RWPE2 (cell line): ENCODE measurements around the gene CCDC92B.
"Not testable (repeated sequence)": the region's sequence is repeated elsewhere in the genome, so short reads cannot be mapped to it uniquely, and the experiment has no call there.

Source experiments
- ATAC-seq: fragments of 200-7000 bp; cut with Tn5 transposase; 3 replicates; pipeline ENCODE4 v1.9.1; 2021; ENCODE audit warnings: low read depth
- DNase-seq: peaks from one replicate; pipeline ENCODE4 v3.0.0-alpha.2; 2020; ENCODE audit warnings: low spot score
- H3K27ac ChIP-seq: fragments of 450-650 bp; 2 replicates; pipeline ENCODE4 v1.5.1; 2017; ENCODE audit warnings: mild to moderate bottlenecking; ENCODE audit not compliant: poor library complexity, severe bottlenecking
- H3K27me3 ChIP-seq: fragments of 250-450 bp; sonication (Bioruptor Pico); 2 replicates; pipeline ENCODE4 v1.5.1; 2021; ENCODE audit warnings: mild to moderate bottlenecking, moderate library complexity; ENCODE audit not compliant: insufficient read depth, poor library complexity, severe bottlenecking
- H3K36me3 ChIP-seq: fragments of 250-450 bp; sonication (Bioruptor Pico); 2 replicates; pipeline ENCODE4 v1.5.1; 2020; ENCODE audit warnings: low read depth, mild to moderate bottlenecking, moderate library complexity
- H3K4me1 ChIP-seq: fragments of 250-450 bp; sonication (Bioruptor Pico); 2 replicates; pipeline ENCODE4 v1.5.1; 2021; ENCODE audit warnings: mild to moderate bottlenecking, moderate library complexity; ENCODE audit not compliant: insufficient read depth, poor library complexity, severe bottlenecking
- H3K4me3 ChIP-seq: fragments of 250-450 bp; sonication (Bioruptor Pico); 2 replicates; pipeline ENCODE4 v1.5.1; 2021; ENCODE audit warnings: mild to moderate bottlenecking, moderate library complexity; ENCODE audit not compliant: severe bottlenecking
- H3K9me3 ChIP-seq: fragments of 250-450 bp; sonication (Bioruptor Pico); 2 replicates; pipeline ENCODE4 v1.5.1; 2021; ENCODE audit warnings: mild to moderate bottlenecking, moderate library complexity; ENCODE audit not compliant: severe bottlenecking
- TF ChIP-seq, protein P1 (sequence below): fragments of 450-650 bp; IDR thresholded peaks from one replicate; pipeline ENCODE4 v1.5.1; 2017; ENCODE audit warnings: mild to moderate bottlenecking, moderate library complexity; ENCODE audit not compliant: poor library complexity, severe bottlenecking

Gene CCDC92B

DNA sequence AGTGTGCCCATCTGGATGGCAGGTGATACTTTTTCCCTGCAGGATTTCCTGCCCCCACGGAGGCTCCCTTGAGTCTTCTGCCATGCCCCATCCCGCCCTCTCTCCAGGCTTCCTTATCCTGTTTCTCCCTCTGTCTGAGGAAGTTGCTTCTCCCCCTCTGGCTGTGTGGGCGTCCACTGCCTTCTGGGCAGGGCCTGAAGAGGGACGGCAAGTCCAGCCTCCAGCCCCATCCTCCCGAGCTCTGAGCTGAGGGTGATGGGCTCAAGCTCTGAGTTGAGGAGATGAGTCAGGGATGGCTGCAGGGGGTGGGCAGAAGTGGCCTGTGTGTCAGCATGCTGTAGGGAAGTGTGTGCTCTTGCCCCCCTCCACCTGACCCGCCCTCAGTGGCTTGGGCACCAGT is 32.6 kb upstream of the CCDC92B start:
- ATAC-seq (peak; percentile 52), DNase-seq (no peak)
- no peaks in the 10 kb centered on the region for H3K9me3 ChIP-seq
- TF ChIP-seq, protein P1, sequence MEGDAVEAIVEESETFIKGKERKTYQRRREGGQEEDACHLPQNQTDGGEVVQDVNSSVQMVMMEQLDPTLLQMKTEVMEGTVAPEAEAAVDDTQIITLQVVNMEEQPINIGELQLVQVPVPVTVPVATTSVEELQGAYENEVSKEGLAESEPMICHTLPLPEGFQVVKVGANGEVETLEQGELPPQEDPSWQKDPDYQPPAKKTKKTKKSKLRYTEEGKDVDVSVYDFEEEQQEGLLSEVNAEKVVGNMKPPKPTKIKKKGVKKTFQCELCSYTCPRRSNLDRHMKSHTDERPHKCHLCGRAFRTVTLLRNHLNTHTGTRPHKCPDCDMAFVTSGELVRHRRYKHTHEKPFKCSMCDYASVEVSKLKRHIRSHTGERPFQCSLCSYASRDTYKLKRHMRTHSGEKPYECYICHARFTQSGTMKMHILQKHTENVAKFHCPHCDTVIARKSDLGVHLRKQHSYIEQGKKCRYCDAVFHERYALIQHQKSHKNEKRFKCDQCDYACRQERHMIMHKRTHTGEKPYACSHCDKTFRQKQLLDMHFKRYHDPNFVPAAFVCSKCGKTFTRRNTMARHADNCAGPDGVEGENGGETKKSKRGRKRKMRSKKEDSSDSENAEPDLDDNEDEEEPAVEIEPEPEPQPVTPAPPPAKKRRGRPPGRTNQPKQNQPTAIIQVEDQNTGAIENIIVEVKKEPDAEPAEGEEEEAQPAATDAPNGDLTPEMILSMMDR: no peak
- H3K27ac ChIP-seq: no peak overlapping the region
- no peaks in the 10 kb centered on the region for H3K36me3 ChIP-seq
- H3K4me1 ChIP-seq: no peaks in the 10 kb centered on the region
- H3K27me3 ChIP-seq: peaks cover 4% of the 10 kb centered on the region
- H3K4me3 ChIP-seq: no peak overlapping the region

DNA sequence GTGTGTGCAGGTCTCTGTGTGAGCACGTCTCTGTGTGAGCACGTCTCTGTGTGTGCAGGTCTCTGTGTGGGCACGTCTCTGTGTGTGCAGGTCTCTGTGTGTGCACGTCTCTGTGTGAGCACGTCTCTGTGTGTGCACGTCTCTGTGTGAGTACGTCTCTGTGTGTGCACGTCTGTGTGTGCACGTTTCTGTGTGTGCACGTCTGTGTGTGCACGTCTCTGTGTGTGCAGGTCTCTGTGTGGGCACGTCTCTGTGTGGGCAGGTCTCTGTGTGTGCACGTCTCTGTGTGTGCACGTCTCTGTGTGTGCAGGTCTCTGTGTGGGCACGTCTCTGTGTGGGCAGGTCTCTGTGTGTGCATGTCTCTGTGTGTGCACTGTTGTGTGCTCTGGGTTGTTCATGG is 32.1 kb upstream of the CCDC92B start:
- not testable (repeated sequence) for DNase-seq, H3K9me3 ChIP-seq, H3K4me1 ChIP-seq, H3K36me3 ChIP-seq, H3K4me3 ChIP-seq, H3K27me3 ChIP-seq, ATAC-seq, H3K27ac ChIP-seq

- no peak for ATAC-seq
- peaks cover 10% of the 10 kb centered on the region for H3K27me3 ChIP-seq
- TF ChIP-seq, protein P1: no peak
- H3K9me3 ChIP-seq: no peaks in the 10 kb centered on the region
- no peaks in the 10 kb centered on the region for H3K4me1 ChIP-seq
- no peak overlapping the region for H3K27ac ChIP-seq
- H3K4me3 ChIP-seq: no peak overlapping the region
- DNase-seq: no peak
- no peaks in the 10 kb centered on the region for H3K36me3 ChIP-seq
Measured at GRCh38 chr17:2780931-2781454, 31.5 kb upstream of the CCDC92B start.

- TF ChIP-seq, protein P1: no peak
Measured at GRCh38 chr17:2780256-2780655, 30.8 kb upstream of the CCDC92B start.

DNA sequence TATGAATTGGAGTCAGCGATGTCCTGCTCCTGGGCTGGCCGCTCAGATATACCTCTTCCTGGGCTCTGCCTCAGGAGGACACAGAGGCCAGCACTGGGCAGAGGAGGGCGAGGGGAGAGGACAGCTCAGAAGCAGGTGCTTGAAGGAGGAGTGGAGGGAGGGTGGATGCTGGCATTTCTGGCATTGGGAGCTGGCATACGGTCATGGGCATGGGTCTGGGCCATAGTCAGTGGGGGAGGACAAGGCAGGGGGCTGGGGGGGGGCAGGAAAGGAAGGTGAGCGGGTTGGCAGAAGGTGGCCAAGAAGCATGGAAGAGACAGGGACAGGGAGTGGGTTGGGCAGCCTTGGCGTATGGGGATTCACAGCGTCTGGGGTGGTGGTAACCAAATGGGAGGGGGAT is 30.1 kb upstream of the CCDC92B start:
- Histone ChIP-seq H3K9me3 (no peaks in the 10 kb centered on the region), H3K27ac (no peak overlapping the region), H3K4me3 (no peak overlapping the region), H3K27me3 (peaks cover 19% of the 10 kb centered on the region), H3K4me1 (no peaks in the 10 kb centered on the region), H3K36me3 (no peaks in the 10 kb centered on the region)
- no peak for ATAC-seq
- TF ChIP-seq, protein P1: no peak
- no peak for DNase-seq

More at GRCh38 chr17:2780256-2780655, 30.8 kb upstream of the CCDC92B start:
- DNase-seq (no peak), ATAC-seq (no peak)
- H3K27me3 ChIP-seq: peaks cover 15% of the 10 kb centered on the region
- H3K27ac ChIP-seq: no peak overlapping the region
- H3K4me1 ChIP-seq: no peaks in the 10 kb centered on the region
- H3K9me3 ChIP-seq: no peaks in the 10 kb centered on the region
- no peaks in the 10 kb centered on the region for H3K36me3 ChIP-seq
- no peak overlapping the region for H3K4me3 ChIP-seq
